Ascending aorta (tissue), 2 donors: ENCODE data around the gene FOXP1. TPM values are rescaled to one million over a fixed set of nuclear protein-coding genes. Genes with fewer than 3 reads are reported as not detected.

Experiments
- DNase-seq, 2 donors: peaks; one replicate each; pipeline ENCODE4 v3.0.0-alpha.2; 2019; ENCODE audit warnings: low spot score in 2 of 2
- H3K27ac ChIP-seq, 2 donors: fragments of 200-600 bp; sonication (generic); one replicate each; pipeline ENCODE4 v1.5.1; 2016 to 2017; ENCODE audit warnings: mild to moderate bottlenecking in 1 of 2
- H3K27me3 ChIP-seq: fragments of 200-600 bp; sonication (generic); one replicate; pipeline ENCODE4 v1.5.1; 2017
- H3K36me3 ChIP-seq, 2 donors: fragments of 200-600 bp; sonication (generic); one replicate each; pipeline ENCODE4 v1.5.1; 2016
- H3K4me1 ChIP-seq, 2 donors: fragments of 200-600 bp; sonication (generic); one replicate each; pipeline ENCODE4 v1.5.1; 2016 to 2017; ENCODE audit warnings: mild to moderate bottlenecking in 1 of 2
- H3K4me3 ChIP-seq, 2 donors: fragments of 200-600 bp; sonication (generic); one replicate each; pipeline ENCODE4 v1.5.1; 2016 to 2017; ENCODE audit warnings: mild to moderate bottlenecking in 1 of 2
- H3K9me3 ChIP-seq, 2 donors: fragments of 200-600 bp; sonication (generic); one replicate each; pipeline ENCODE4 v1.5.1; 2016
- CTCF ChIP-seq, 3 experiments: fragments of 200-600 bp in 2 of 3; fragments of 450-650 bp in 1 of 3; sonication (generic) in 2 of 3; IDR thresholded peaks; one replicate each; pipeline ENCODE4 v1.5.1; 2016 to 2019; ENCODE audit warnings: antibody characterized with exemption in 3 of 3, mild to moderate bottlenecking in 1 of 3, moderate library complexity in 1 of 3
- intact Hi-C: fragments of 100-400 bp; cut with DNase I; formaldehyde crosslinking; loops from one replicate; pipeline ENCODE4 v1.15.1; 2023
- total RNA-seq: library from RNA; depleted of rRNA; stranded (reverse); fragments of >200 nt; gene quantifications from one replicate; pipeline ENCODE4 v1.1.0, GENCODE V29; 2016

The FOXP1 gene
- total RNA-seq, 1 donor from 2014 or later: 171 TPM

GRCh38 chr3:71523628-71524027 lies 59.9 kb downstream of the FOXP1 start:
- Histone ChIP-seq H3K36me3 (no peaks in the 10 kb centered on the region), H3K4me1 (peaks cover 0 to 13% of the 10 kb centered on the region in 2 donors), H3K27ac (no peak overlapping the region), H3K9me3 (no peaks in the 10 kb centered on the region), H3K4me3 (no peak overlapping the region), H3K27me3 (no peaks in the 10 kb centered on the region)
- TF ChIP-seq CTCF (IDR thresholded peaks at IDR 0.05): no peak
- intact Hi-C loops: no loop called here
- DNase-seq: no peak

GRCh38 chr3:71521940-71522876 lies 61.3 kb downstream of the FOXP1 start:
- Histone ChIP-seq H3K27ac (peak overlapping the region; percentile 63 to 69), H3K36me3 (no peaks in the 10 kb centered on the region), H3K9me3 (no peaks in the 10 kb centered on the region), H3K4me1 (peaks cover 0 to 13% of the 10 kb centered on the region in 2 donors), H3K4me3 (peak overlapping the region in 1 of 2 donors; percentile 11), H3K27me3 (no peaks in the 10 kb centered on the region)
- intact Hi-C loops: no loop called here
- no peak for TF ChIP-seq CTCF (IDR thresholded peaks at IDR 0.05)
- no peak for DNase-seq

GRCh38 chr3:71521021-71521352 lies 62.5 kb downstream of the FOXP1 start:
- no peak for TF ChIP-seq CTCF (IDR thresholded peaks at IDR 0.05)
- H3K9me3 ChIP-seq: no peaks in the 10 kb centered on the region
- intact Hi-C loops: no loop called here
- no peaks in the 10 kb centered on the region for H3K27me3 ChIP-seq
- H3K4me1 ChIP-seq: peaks cover 0 to 19% of the 10 kb centered on the region in 2 donors
- no peak for DNase-seq
- no peak overlapping the region for H3K27ac ChIP-seq
- H3K36me3 ChIP-seq: no peaks in the 10 kb centered on the region
- no peak overlapping the region for H3K4me3 ChIP-seq

- DNase-seq: no peak
- Histone ChIP-seq H3K4me1 (peaks cover 0 to 25% of the 10 kb centered on the region in 2 donors), H3K36me3 (no peaks in the 10 kb centered on the region), H3K27ac (no peak overlapping the region), H3K27me3 (no peaks in the 10 kb centered on the region), H3K4me3 (no peak overlapping the region), H3K9me3 (no peaks in the 10 kb centered on the region)
- intact Hi-C loops: no loop called here
- no peak for TF ChIP-seq CTCF (IDR thresholded peaks at IDR 0.05)
Observed at GRCh38 chr3:71520161-71521020, 63.1 kb downstream of the FOXP1 start.

DNA sequence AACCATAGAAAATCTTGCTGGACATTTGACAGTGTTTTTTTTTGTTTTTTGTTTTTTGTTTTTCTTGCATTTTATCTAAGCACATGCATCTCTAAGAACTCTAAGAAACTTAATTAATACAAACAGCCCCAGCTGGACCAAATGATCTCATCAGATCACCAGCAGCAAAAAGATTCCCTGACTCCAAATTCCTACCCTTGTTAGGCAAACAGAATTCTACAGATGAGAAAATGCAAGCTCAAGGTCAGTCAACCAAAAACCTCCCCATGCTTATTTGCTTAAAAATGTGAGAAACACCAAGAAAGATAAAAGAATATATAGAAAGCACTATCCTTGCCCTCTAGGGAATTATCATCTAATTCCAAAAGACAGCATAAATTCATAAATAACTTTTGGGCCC lies 65.4 kb downstream of the FOXP1 start:
- Histone ChIP-seq H3K36me3 (no peaks in the 10 kb centered on the region), H3K4me1 (peaks cover 0 to 25% of the 10 kb centered on the region in 2 donors), H3K9me3 (no peaks in the 10 kb centered on the region), H3K4me3 (no peak overlapping the region), H3K27me3 (no peaks in the 10 kb centered on the region), H3K27ac (peak overlapping the region in 1 of 2 donors; percentile 52)
- TF ChIP-seq CTCF (IDR thresholded peaks at IDR 0.05): no peak
- intact Hi-C loops: no loop called here
- no peak for DNase-seq
